Renal cortex interstitium (tissue), 11 donors: Measurements from ENCODE around the gene KATNB1. TPM values are rescaled to one million over a fixed set of nuclear protein-coding genes. Genes with fewer than 3 reads are reported as not detected.
"Not testable (repeated sequence)": the region's sequence is repeated elsewhere in the genome, so short reads cannot be mapped to it uniquely, and the experiment has no call there.

Experiments used
- DNase-seq, 11 donors: peaks; one replicate each; pipeline ENCODE4 v3.0.0-alpha.2; 2013; ENCODE audit warnings: low read depth in 9 of 11, low spot score in 4 of 11; ENCODE audit errors: extremely low read depth in 1 of 11
- polyA plus RNA-seq, 3 donors: library from polyadenylated mRNA; unstranded; fragments of 120-200 nt; gene quantifications; one replicate each; pipeline ENCODE4 v1.2.1, GENCODE V29; 2013; ENCODE audit not compliant: insufficient read length in 3 of 3

The KATNB1 gene
- polyA plus RNA-seq, 3 donors = 18.2 to 24.9 (median 21.9) TPM

GRCh38 chr16:57698812-57699405 is 36.7 kb upstream of the KATNB1 start:
- no peak for DNase-seq

GRCh38 chr16:57699481-57699880 is 36.1 kb upstream of the KATNB1 start:
- no peak for DNase-seq

DNA sequence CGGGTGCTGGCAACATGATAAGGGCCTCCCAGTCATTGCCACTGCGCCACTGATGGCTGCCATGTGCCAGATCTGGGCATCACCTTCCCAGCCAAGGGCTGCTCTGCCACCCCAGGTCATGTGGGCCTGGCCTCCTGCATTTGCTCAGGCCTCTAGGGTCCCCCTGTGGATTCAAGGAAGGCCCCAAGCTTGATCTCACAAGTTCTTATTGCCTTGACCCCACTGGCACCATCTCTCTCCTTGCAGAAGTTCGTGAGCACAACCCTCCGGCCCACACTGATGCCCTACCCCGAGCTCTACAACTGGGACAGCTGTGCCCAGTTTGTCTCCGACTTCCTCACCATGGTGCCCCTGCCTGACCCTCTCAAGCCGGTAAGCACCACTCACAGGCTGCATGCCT is 35.7 kb upstream of the KATNB1 start:
- DNase-seq = no peak

- no peak for DNase-seq
These were observed 34.6 kb upstream of the KATNB1 start for GRCh38 chr16:57700781-57701551.

- peak in 3 of 11 donors; percentile 40 to 48 (median 42) for DNase-seq
These were observed 33.7 kb upstream of the KATNB1 start for GRCh38 chr16:57701759-57702371.

DNA sequence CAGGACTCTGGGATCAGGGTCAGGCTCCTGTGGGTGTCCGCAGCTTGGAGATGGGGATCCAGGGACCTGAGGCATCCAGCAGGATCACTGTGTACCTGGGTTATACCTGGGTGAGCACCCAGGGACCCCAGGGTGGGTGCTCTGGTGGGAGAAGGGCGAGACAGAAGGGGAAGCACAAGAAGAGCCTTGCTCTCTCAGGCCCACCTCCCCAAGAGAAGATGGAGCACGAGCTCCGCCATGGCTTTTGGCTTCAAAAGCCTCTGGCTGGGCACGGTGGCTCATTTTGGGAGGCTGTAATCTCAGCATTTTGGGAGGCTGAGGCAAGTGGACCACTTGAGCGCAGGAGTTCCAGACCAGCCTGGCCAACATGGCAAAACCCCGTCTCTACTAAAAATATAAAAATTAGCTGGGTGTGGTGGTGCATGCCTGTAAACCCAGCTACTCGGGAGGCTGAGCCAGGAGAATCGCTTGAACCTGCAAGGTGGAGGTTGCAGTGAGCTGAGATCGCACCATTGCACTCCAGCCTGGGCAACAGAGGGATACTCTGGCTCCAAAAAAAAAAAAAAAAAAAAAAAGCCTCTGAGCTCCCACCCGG is 32.1 kb upstream of the KATNB1 start:
- DNase-seq = no peak

GRCh38 chr16:57704011-57704904 is 31.3 kb upstream of the KATNB1 start:
- no peak for DNase-seq

GRCh38 chr16:57704905-57705852 is 30.4 kb upstream of the KATNB1 start:
- no peak for DNase-seq

DNA sequence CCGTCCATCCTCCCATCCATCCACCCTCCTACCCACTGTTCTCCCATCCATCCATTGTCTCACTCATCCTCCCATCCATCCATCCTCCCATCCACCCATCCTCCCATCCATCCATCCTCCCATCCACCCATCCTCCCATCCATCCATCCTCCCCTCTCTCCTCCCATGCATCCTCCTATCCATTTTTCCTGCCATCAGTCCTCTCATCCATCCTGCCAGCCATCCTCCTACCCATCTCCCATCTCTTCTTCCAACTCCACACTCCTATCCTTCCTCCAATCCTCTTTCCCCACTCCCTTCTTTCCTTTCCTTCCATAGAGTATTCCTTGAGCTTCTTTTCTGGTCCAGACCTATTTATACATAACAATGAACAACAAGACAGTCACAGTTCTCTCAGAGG is 28.9 kb upstream of the KATNB1 start:
- no peak for DNase-seq

DNA sequence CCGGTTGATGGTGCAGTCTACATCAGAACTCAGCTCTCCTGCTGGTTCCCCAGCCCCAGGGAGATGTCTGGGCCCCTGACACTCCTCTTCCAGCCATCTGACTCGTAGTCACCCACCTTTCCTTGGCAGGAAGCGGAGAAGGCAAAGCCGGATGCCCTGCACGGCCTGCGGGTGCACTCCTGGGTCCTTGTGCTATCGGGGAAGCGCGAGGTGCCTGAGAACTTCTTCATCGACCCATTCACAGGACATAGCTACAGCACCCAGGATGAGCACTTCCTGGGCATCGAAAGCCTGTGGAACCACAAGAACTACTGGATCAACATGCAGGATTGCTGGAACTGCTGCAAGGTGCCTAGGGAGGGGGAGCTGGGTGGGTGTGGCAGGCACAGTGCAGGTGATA is 28.2 kb upstream of the KATNB1 start:
- DNase-seq = no peak

- DNase-seq = no peak
These were observed 27.4 kb upstream of the KATNB1 start for GRCh38 chr16:57708168-57708567.

DNA sequence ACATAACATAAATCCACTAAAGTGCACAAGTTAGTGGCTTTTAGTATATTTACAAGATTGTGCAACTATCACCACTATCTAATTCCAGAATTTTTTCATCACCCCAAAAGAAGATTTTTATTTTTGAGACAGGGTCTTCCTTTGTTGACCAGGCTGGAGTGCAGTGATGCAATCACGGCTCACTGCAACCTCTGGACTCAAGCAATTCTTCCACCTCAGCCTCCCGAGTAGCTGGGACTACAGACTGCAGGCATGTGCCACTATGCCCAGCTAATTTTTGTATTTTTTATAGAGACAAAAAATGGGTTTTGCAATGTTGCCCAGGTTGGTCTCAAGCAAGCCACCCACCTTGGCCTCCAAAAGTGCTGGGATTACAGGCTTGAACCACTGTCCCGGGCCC is 25.9 kb upstream of the KATNB1 start:
- DNase-seq = no peak

- no peak for DNase-seq
These were observed 24.2 kb upstream of the KATNB1 start for GRCh38 chr16:57711346-57711745.

GRCh38 chr16:57711993-57712392 is 23.6 kb upstream of the KATNB1 start:
- DNase-seq = no peak

GRCh38 chr16:57712569-57712968 is 23.0 kb upstream of the KATNB1 start:
- not testable (repeated sequence) for DNase-seq

- DNase-seq = no peak
These were observed 22.0 kb upstream of the KATNB1 start for GRCh38 chr16:57713596-57713995.

GRCh38 chr16:57714047-57714446 is 21.5 kb upstream of the KATNB1 start:
- no peak for DNase-seq

DNA sequence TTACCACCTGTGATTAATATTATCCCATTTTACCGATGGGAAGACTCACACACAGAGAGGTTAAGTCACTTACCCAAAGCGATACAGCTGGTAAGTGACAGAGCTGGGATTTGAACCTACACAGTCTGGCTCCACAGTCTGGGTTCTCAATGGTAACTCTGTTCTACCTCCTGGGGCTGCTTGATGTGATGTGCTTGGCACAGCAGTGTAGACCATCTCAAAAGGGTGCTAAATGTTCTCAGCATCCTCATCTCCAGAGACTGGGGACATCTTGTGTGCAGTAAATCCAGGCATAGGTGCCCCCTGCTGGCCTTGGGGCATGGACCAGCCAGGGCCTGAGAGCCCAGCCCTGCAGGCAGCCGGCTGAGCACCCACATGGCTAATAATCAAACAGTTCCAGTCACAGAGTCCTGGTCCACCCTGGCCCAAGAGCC is 15.4 kb upstream of the KATNB1 start:
- DNase-seq = peak in 1 of 11 donors; percentile 21
